Retinal pigment epithelial cell (primary cell): Measurements from ENCODE around the gene FHOD3.
A peak's percentile ranks its signal among the peaks of the same experiment; 100 is the strongest.
"Not testable (repeated sequence)": the region's sequence is repeated elsewhere in the genome, so short reads cannot be mapped to it uniquely, and the experiment has no call there.

Experiments
- DNase-seq: peaks from one replicate; pipeline ENCODE4 v3.0.0-alpha.2; 2010; ENCODE audit warnings: low read depth
- H3K4me3 ChIP-seq: 2 replicates; pipeline ENCODE4 v1.5.1; 2011; ENCODE audit warnings: mild to moderate bottlenecking, low read length, control low read depth, moderate library complexity
- TF ChIP-seq, protein P1 (sequence below): conservative IDR thresholded peaks from 2 replicates; pipeline ENCODE4 v1.5.1; 2011; ENCODE audit warnings: low read depth, low read length, control low read depth, inconsistent platforms

The FHOD3 gene

DNA sequence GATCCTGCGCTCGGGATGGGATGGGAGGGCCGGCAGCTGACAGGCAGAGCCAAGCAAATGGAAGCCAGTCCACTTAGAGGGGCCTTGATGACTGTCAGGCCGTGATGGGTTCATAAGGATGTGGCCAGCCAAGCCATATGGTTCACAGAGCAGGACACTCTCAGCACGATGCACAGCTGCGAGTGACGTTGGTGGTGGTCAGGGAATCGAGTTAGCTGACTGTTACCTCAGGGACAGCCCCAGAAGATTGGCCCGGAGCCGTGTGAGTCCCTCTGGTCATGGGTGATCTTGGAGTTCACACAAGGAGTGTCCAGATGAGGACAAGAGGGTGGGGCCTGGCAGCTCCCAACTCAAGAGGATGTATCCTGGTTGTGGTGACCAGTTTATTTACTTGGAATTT, 461.1 kb downstream of the FHOD3 start:
- TF ChIP-seq, protein P1, sequence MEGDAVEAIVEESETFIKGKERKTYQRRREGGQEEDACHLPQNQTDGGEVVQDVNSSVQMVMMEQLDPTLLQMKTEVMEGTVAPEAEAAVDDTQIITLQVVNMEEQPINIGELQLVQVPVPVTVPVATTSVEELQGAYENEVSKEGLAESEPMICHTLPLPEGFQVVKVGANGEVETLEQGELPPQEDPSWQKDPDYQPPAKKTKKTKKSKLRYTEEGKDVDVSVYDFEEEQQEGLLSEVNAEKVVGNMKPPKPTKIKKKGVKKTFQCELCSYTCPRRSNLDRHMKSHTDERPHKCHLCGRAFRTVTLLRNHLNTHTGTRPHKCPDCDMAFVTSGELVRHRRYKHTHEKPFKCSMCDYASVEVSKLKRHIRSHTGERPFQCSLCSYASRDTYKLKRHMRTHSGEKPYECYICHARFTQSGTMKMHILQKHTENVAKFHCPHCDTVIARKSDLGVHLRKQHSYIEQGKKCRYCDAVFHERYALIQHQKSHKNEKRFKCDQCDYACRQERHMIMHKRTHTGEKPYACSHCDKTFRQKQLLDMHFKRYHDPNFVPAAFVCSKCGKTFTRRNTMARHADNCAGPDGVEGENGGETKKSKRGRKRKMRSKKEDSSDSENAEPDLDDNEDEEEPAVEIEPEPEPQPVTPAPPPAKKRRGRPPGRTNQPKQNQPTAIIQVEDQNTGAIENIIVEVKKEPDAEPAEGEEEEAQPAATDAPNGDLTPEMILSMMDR, result no peak
- no peak for DNase-seq
- no peak overlapping the region for H3K4me3 ChIP-seq

DNA sequence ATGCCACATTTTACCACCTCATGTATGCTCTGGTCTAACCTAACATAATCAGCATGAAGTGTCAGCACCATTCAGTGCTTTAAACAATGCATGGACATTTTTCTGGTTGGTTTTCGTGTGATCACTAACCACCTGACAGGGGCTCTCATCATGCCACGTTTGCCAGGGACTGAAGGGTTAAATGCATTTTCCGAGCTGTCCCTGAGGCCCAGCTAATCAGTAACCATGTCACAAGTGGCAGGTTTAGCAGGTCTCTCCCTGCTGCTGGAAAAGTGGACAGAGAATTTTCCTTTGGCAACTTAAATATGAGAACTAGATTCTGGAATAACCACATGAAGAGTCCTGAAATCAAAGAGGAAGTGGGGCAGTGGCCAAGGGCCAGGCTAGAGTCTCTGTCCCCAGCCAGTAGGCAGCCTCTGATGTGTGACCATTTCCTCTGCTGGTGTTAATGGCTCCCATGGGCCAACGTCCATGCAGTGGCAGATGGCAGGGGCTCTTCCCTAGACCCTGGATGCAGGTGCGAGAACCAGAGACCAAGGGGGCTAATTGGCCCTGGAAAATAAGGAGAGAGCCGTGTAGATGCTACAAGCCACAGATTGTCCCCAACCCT, 461.8 kb downstream of the FHOD3 start:
- DNase-seq, result no peak
- TF ChIP-seq, protein P1, result no peak

GRCh38 chr18:36760598-36760997, 463.1 kb downstream of the FHOD3 start:
- DNase-seq, result no peak
- TF ChIP-seq, protein P1, result no peak
- no peak overlapping the region for H3K4me3 ChIP-seq

More for the DNA sequence above, 461.8 kb downstream of the FHOD3 start:
- no peak overlapping the region for H3K4me3 ChIP-seq

GRCh38 chr18:36761186-36761698, 463.7 kb downstream of the FHOD3 start:
- TF ChIP-seq, protein P1, result peak; percentile 4
- H3K4me3 ChIP-seq, result no peak overlapping the region
- no peak for DNase-seq

- TF ChIP-seq, protein P1, result no peak
- no peak overlapping the region for H3K4me3 ChIP-seq
- DNase-seq, result no peak
These were observed 464.6 kb downstream of the FHOD3 start for GRCh38 chr18:36762074-36762473.

DNA sequence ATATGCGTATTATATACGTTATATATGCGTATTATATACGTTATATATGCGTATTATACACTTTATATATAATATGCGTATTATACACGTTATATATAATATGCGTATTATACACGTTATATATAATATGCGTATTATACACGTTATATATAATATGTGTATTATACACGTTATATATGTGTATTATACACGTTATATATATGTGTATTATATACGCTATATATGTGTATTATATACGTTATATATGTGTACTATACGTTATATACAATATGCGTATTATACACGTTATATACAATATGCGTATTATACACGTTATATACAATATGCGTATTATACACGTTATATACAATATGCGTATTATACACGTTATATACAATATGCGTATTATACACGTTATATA, 465.5 kb downstream of the FHOD3 start:
- DNase-seq, H3K4me3 ChIP-seq: not testable (repeated sequence)

GRCh38 chr18:36766836-36767235, 469.3 kb downstream of the FHOD3 start:
- TF ChIP-seq, protein P1, result no peak

More at GRCh38 chr18:36766836-36767235, 469.3 kb downstream of the FHOD3 start:
- DNase-seq, result no peak
- no peak overlapping the region for H3K4me3 ChIP-seq
